Sigmoid colon (tissue), 4 donors: ENCODE results near the gene TTBK2.

ENCODE experiments used
- CTCF ChIP-seq, 4 experiments: fragments of 450-650 bp in 3 of 4; fragments of 200-600 bp in 1 of 4; IDR thresholded peaks; one replicate each; pipeline ENCODE4 v1.5.1; 2016 to 2019; ENCODE audit warnings: antibody characterized with exemption in 4 of 4, mild to moderate bottlenecking in 3 of 4, moderate library complexity in 2 of 4
- POLR2AphosphoS5 ChIP-seq, 4 donors: sonication (generic); formaldehyde crosslinking; IDR thresholded peaks; one replicate each; pipeline ENCODE4 v1.6.1; 2017; ENCODE audit warnings: antibody characterized with exemption in 4 of 4

GRCh38 chr15:42782716-42783115 lies 137.9 kb downstream of the TTBK2 start:
- TF ChIP-seq CTCF (IDR thresholded peaks at IDR 0.05) (no peak), POLR2AphosphoS5 (IDR thresholded peaks at IDR 0.05) (no peak)
